ENCODE data around the gene BCAR3.
A peak's percentile ranks its signal among the peaks of the same experiment; 100 is the strongest.
"Not testable (repeated sequence)": the region's sequence is repeated elsewhere in the genome, so short reads cannot be mapped to it uniquely, and the experiment has no call there.

The BCAR3 gene

DNA sequence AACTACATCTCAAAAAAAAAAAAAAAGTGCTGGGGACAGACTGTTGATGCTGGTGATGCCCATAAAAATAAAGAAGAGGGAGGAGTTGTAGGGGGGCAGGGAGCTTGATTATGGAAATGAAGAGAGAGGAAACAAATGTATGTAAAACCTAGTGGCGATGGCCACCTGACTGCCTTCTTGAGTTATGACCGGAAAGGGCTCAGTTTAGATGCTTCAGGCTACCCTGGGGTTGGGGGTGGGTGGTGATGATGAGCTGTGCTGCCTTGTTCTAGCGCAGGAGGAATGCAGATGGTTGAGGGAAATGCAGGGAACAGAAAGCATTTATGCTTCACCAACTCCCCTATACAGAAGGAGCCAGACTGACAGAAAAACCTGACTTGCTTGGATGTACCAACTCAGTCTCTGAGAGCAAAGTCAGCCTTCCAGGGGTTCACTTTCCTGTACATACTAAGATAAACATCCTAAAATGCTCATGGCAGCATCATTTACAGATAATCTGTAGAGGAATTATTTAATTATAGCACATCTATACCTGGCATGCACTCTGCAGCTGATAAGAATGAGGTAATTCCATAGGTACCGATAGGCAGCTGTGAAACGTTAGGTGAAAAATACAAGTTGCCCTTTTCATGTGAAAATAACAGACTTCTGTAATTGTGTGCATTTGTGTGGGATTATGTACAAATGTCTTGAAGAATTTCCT lies 8.0 kb upstream of the BCAR3 start:
- no peak for DNase-seq (ENCODE audit: low read depth in 3 of 3)

DNA sequence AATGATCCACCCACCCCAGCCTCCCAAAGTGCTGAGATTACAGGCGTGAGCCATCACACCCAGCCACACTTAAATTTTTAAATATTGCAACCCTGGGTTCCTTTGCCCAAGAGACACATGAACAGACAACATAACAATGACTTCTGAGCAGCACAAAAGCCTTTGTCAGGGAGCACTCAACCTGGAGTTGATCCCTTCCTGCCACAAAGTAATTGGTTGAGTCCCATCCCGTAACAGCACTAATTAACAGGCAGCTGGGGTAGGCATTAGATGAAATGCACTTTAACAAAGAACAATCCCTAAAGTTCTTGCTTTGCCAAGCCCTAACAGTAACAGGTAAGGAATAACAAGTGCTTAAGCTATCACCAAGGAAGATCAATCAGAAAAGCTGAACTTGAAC lies 5.9 kb upstream of the BCAR3 start:
- no peak for DNase-seq (ENCODE audit: low read depth in 3 of 3)

DNA sequence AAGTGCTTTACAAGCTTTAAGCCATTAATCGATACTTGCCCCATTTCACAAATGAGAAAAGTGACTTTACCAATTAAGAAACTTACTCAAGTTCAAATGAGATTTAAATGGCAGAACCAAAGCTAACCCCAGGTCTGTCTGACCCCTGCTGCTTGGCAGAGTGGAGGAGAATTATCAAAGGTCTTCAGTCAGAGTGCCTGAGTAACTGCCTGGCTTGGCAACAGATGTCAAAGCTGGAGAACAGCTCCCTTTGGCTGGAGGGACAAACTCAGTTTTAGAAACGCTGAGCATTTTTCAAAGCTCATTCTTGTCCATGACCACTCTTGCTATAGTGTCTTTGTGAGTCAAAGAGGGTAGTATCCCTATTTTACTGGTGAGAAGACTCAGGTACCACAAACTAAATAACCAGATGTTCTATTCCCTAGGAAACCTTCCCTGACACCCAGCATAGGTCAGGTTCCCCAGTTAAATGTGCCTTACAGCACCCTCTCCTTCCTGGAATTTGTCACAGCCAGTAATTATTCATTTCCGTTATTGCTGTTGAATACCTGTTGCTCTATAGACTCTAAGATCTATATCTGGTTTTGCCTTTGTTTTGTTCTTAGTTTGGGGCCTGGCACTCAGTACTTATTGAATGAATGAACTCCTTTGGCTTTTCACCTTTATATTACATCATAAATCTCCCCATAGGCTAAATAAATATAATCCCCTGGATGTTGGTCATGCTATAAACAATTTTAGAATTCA lies 5.0 kb upstream of the BCAR3 start:
- DNase-seq (ENCODE audit: low read depth in 3 of 3), result no peak

DNA sequence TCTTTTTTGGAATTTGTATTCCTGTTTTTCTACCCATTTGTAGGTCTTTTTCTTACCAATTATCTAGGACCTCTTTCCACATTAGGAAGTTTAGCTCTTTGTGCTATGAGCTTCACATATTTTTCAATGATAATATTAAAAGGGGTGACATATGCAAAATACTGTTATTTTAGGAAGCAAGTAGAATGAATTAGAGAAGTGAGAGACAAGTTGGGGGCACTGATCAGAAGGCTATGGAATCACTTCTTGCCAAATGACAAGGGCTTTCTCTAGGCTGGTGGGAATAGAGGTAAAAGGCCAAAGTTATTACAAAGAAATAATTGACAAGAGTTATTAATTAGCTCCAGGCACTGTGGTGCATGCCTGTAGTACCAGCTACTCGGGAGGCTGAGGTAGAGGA lies 4.3 kb upstream of the BCAR3 start:
- no peak for DNase-seq (ENCODE audit: low read depth in 3 of 3)

DNA sequence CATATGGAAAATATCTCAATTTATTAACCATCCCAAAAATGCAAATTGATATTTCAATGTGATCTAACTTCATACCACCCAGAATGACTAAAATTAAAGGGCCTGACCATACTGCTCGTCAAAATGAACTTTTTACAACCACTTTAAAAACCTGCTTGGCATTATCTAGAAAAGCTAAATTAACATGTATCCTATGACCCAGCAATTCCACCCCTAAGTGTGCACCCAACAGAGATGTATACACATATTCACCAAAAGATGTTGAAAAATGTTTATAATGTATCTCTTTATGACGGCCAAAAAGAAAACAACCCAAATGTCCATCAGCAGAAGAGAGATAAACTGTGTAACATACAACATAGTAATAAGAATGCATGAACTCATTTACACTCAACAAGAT lies 1.6 kb upstream of the BCAR3 start:
- no peak for DNase-seq (ENCODE audit: low read depth in 3 of 3)

DNA sequence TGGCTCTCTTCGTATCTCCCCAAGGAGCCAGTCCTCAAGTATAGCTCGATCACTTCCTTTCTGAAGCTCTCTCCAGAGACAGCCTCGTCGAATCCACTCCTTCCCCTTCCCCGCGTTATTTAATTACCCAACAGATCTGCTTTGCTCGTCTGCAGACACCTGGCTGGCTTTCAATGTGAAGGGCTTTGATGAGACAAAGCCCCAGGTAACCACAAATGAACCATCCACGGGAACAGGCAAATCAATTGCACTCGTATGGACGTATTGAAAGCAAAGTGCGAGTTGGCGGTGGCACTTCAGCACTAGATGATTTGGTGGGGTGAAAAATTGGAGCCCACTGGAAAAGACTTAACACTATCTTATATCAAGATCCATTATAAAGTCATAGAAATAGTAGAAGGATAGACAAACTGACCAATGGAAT lies 364 bp upstream of the BCAR3 start:
- no peak for DNase-seq (ENCODE audit: low read depth in 3 of 3)

DNA sequence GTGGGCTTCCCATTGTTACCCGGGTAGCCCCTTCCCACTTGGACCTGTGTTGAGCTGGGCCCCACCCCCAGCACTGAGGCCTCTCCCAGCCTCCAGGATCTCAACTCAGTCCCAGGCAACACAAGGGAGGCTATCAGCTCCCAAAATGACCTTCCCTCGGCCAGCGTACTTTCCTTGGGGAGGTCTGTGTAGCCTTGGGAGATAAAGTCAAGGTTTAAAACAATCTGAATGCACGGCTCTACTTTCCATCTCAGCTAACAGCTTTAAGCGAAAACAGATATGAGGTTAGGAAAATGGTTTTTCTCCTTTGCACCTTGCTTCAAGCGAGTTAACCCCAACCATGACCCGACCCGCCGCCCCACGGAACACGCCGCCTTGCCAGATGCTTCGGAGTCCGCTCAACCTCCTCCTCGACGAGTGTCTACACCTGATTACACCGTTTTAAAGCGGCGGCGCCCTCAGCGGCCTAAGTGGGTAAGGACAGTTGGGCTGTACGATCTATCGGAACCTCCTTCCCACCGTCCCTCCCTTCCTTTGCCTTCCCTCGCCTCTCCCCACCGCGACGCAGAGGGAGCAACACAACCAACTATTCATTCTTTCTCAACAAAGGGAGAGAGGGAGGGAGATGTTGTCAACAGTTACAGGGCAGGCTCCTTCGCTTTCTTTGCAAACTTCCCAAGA lies 1.1 kb downstream of the BCAR3 start:
- DNase-seq (ENCODE audit: low read depth in 3 of 3), result peak in 1 of 3 experiments; percentile 55

DNA sequence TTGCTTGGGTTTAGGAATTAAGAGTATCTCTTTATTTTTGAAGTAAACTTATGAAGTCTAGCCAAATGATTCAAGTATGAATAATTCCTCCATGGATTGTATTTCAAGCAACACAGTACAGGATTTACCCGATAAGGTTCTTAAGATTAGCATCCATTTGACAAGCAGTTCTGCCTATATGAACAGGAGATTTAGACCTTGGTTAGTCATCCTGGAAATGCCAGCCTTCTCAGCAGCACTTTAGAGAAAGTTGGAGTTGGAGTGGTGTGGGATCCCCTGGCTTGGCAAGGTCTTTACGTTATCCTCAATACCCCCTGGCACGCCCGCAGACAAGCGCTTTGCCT lies 1.6 kb downstream of the BCAR3 start:
- no peak for DNase-seq (ENCODE audit: low read depth in 3 of 3)

DNA sequence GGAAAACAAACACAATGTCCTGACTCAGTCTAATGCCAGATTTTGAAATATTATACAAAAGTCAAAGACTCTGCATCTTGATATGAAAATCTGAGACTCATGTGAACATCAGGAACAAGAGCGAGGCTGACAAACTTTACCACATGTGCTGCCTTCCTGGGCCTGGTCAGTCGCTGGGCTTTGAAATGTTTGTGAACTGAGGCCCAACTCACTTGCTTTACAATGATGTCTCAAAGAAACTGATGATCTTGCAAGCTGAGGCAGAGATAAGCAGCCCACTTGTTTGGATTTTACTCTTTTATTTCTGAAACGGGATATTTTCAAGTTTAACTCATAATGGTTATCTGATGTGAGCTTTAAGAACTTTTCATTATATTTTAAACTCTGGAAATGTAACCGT lies 2.1 kb downstream of the BCAR3 start:
- no peak for DNase-seq (ENCODE audit: low read depth in 3 of 3)

DNA sequence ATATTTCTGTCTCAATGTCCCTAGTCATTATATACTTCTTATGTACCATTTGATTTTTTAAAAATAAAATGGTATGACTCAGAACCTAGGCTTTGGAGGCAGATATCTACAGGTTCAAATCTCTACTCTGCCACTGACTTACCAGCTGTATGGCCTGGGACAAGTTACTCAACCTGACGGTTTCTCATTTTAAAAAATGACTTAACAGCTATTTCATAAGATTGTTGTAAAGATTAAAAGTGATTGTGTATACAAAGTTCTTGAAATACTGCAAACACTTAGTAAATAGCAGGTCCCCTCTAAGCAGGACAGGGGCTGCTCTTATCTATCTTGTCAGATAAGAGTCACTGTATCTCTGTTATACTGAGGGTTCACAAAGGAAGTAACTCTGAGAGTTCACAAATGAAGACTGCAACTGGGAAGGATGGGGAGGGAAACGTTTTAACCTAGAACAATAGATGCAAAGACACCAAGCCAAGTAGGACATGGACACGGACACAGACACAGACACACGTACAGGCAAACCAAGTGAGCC lies 2.6 kb downstream of the BCAR3 start:
- DNase-seq (ENCODE audit: low read depth in 3 of 3), result no peak

DNA sequence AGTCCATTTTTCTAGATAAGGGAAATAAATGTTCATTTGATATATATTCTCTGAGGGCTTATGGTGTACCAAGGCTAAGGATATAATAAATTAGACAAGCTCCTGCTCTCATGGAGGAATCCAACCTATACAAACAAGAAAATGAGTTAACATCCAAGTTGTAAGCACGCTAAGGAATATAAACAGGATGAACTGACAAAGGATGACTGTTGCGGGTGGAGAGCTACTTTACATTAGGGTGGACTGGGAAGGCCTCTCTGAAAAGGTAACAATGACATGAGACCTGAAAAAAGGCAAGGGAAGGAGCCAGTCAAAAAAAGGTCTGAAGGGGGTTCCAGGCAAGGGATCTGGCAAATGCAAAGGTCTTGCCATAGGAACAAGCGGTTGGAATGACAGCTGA lies 3.1 kb downstream of the BCAR3 start:
- DNase-seq (ENCODE audit: low read depth in 3 of 3), result no peak

DNA sequence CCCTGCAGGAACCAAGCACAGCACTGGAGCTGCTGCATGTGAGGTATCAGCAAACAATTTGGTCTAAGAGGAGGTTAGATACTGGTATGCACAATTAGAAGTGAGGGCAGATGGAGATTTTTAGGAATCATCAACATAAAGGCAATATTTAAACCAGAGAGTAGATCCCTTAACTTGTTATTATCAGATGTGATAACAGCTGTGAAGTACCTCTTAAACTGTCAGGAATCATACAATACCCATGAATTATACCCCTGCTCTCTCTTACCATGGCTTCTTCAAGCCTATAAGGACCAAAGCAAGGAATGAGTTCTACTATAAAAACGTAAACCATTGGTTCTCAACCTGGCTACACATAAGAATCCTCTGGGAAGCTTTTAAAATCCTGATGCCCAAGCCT lies 3.9 kb downstream of the BCAR3 start:
- DNase-seq (ENCODE audit: low read depth in 3 of 3), result no peak

DNA sequence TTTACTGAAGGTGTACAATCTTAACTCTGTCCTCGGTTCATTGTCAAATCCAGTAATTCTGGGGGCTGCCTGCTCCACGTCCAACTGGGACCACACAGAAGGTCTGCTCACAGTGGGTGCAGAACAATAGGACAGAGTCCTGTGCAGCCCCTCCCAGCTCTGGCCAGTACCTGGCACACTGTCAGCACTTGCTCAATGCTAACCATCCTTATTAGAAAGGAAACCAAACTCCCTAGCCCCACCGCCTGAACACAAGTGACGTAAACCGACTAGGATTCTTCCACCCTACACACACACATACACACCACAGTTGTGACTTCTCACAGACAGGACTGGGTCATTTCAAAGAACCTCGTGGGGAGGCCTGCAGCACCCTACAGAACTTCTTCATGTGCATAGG lies 5.2 kb downstream of the BCAR3 start:
- no peak for DNase-seq (ENCODE audit: low read depth in 3 of 3)

DNA sequence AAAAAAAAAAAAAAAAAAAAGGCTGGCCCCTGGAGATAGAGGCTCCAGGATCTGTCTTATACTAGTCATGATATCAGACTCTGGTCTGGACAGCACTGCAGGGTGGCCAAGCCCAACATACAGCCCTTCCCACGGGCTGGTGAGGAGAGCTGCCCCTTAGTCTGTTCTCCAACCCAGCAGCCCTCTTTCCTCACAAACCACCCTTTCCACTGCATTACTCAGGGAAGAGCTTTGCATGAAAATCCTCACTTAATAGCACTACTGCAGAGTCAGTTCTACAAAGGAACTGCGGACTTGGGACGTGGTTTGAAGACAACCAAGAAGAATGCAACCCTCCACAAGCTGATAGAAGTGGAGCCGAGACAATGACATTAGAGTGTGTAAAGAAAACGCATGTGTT lies 5.7 kb downstream of the BCAR3 start:
- no peak for DNase-seq (ENCODE audit: low read depth in 3 of 3)

DNA sequence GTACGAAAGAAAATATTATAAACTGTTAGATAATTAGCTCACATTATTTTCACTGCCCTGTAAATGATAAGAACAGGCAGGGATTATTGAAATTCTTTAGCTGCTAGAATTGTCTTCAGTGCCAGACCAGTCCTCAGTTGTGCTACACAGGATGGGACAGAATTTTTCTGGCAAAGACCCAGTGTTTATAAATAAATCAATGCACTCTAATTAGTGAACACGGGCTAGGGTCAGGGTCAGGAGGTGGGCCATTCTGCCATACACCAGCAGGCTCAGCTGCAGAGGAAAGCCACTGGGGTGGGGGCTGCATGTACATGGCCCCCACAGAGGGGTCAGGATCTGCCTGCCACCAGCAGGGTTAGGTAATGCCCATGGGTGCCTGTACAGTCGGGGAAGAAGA lies 6.4 kb downstream of the BCAR3 start:
- DNase-seq (ENCODE audit: low read depth in 3 of 3), result no peak

DNA sequence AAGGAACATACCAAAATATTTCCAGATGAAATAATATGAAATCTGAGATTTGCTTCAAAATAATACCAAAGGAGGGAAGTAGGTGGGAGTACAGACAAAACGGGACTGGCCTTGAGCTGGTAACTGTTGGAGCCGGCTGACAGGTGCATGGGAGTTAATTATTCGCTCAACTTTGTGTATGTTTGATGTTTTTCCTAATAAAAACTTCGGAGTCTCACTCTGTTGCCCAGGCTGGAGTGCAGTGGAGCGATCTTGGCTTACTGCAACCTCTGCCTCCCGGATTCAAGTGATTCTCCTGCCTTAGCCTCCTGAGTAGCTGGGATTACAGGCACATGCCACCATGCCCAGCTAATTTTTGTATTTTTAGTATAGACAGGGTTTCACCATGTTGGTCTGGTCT lies 7.6 kb downstream of the BCAR3 start:
- DNase-seq (ENCODE audit: low read depth in 3 of 3), result not testable (repeated sequence)

DNA sequence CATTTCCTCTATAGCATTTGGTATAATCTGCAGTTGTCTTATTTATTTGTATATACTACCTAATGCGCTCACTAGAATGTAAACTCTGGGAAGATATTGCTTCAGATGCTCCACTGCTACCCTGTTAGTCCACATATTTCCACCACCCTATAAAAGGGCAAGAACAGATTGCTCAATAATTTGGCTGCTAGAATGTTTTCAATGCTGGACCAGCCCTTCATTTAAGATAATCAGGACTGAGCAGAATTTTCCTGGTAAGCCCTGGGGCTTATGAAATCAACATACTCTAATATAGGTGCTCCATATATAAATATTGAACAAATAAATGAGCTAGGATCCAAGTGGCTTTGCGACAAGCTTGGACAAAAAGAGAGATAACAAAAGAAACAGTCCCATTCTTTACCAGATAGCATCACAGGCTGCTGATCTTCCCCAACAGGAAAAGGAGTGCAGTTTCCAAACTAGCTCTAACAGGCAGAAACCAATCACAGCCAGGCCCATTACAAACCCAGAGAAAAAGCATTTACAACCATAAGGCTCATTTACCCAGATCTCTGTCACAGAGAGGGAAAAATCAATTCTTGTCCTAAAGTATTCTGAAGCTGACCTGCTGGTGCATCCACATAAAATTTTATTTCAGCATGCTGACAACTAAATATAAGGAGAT lies 8.3 kb downstream of the BCAR3 start:
- no peak for DNase-seq (ENCODE audit: low read depth in 3 of 3)

DNA sequence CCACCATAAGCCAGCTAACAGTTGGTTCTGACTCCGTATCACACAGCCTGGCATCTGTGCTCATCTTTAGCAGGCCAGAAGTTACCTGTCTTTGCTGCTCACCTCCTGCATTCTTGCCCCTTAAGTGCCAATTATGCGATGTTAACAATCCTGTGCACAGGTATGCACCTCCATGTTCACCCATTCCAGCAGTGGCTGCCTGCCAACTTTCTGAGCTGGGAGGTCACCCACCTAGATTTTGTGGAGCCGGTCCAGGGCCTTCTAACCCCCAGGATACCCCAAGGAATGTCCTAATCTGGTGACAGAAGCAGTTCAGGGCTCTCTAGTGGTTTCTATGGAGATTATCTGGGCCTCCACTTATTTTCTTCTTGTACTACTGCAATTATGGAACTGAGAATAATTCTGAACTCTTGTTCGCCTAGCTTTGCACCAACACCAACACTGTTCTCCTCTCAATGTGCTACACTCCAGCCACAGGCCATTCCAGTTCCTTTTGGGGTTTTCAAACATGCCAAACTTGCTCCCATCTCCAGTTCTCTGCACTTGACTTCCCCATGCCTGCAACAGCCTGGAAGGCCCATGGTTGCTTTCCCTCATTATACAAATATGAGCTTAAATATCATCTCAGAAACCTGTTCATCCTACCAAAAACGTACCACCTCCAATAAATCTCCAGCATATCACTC lies 9.0 kb downstream of the BCAR3 start:
- no peak for DNase-seq (ENCODE audit: low read depth in 3 of 3)

DNA sequence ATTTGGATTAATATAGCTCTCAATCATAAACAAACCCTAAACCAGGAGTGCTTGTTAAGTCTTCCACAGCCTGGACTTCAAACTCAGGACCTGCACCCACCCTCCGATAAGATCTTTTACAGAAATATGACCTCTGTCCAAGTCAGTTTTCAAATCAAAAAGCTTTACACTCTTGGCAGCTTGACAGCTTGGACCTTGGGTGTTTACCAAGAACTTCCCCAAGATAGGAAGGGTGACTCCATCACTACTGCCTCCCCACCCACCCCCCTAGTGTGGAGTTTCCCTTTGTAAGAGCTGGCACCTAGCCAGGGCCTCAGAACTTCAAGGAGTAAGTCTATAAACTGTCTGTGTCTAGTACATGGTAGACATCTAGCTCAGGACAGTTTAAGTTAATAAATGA lies 9.6 kb downstream of the BCAR3 start:
- DNase-seq (ENCODE audit: low read depth in 3 of 3), result no peak

DNA sequence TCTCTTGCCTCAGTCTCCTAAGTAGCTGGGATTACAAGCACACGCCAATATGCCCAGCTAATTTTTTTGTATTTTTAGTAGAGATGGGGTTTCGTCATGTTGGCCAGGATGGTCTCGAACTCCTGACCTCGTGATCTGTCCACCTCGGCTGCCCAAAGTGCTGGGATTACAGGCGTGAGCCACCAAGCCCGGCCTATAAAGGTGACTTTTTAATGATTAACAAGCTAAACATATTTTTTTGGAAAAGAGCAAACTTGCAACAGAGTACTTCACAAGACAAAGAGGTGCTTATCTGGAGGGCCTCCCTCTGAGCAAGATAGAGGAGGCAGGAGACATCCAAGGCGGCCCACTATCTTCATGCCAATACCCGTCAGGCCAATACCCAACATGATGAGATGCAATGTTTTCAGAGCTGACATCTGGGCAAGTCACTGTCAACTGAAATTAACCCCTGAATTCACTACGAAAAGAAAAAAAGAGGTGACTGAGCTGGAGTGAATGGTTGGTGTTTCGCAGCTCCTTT lies 10.5 kb downstream of the BCAR3 start:
- no peak for DNase-seq (ENCODE audit: low read depth in 3 of 3)

DNA sequence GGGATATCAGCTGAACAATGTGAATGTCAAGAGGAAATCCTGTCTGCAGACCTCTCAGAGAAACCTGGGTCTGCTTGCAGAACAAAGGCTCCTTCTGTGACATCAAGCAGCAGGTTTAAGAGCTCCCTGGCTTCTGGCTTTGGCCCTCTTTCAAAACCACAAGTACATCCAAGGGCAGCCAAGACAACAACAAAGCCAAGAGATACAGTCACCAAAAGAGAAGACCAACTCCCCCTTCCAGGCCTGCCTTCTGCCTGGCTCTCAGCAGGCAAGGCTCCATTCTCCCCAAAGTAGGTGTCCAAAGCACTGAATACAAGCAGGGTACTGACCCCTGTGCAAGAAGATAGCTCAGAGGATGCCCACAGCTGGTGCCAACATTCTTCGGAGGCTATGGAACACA lies 11.5 kb downstream of the BCAR3 start:
- DNase-seq (ENCODE audit: low read depth in 3 of 3), result no peak

DNA sequence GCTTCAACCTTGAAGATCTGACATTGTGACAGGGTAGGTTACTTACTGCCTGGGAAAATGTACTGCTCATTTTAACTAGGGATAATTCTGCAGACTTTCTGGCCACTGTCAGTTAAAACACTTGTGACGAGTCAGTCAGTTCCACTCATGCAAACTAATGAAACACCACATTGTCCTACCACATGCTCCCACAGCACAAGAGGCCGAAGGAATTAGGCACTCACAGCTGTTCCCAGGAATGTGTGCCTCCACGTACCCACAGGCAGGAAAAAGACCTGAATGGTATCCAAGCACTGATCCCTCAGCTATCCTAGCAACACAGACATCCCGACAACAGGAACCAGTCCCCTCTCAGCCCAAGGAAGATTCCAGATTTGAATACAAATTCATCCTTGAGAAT lies 12.3 kb downstream of the BCAR3 start:
- DNase-seq (ENCODE audit: low read depth in 3 of 3), result no peak
